NCI-H69 (cell line): Measurements from ENCODE around the gene BTN3A1.
"Not testable (repeated sequence)": the region's sequence is repeated elsewhere in the genome, so short reads cannot be mapped to it uniquely, and the experiment has no call there.

Experiments
- DNase-seq: peaks from one replicate; lab custom pipeline; 2025; lab: John Stamatoyannopoulos, UW

BTN3A1 gene

DNA sequence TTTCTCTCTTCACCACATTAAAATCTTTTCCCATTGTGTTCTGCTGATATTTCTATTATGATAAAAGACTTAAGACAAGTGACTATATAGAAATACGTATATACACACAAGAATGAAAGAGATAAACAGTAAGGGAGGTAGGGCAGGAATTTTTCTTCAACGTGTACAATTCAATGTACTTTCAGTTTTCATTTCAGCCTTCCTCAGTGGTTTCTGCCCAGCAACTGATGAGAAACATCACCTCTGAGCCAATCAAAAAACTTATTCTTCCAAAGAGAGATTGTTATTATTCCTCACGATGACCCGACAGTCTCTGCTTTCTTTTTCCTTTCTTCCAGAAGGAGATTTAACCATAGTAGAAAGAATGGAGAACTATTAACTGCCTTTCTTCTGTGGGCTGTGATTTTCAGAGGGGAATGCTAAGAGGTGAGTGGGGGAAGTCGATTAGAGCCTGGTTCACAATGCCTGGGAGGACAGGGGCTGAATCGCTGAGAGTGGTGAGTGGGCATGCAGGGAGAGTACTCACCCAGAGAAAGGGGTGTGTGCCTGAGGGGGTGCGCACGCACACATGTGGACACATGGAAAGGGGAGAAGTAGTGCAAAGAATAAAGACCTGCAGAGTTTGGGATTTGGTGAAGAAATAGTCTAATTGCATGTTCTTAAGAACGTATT is at the start of gene BTN3A1:
TSS of gene BTN3A1 (plus strand) at position 289 of the 672 bp plus-strand sequence. CDS start 3,289 bp downstream, outside the sequence.
- DNase-seq, result peak; percentile 70

DNA sequence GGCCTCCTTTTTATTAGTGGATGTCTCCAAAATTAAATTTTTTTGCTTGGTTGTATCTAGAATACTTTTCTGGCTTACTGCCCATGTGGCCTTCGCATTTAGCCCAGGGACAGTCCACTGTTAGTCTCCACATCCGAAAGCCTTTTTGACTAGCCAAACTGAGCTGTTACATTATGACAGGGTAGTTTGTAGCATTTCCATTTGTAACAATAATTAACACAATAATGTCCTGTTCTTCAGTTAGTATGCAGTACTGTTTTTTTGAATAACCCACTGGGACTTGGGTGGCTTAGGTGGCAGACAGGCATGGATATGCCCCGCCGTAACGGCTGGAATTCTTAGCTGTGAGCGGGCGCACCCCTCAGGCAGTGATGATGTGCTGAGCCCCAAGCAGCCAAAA is 49.8 kb upstream of the BTN3A1 start:
- no peak for DNase-seq

DNA sequence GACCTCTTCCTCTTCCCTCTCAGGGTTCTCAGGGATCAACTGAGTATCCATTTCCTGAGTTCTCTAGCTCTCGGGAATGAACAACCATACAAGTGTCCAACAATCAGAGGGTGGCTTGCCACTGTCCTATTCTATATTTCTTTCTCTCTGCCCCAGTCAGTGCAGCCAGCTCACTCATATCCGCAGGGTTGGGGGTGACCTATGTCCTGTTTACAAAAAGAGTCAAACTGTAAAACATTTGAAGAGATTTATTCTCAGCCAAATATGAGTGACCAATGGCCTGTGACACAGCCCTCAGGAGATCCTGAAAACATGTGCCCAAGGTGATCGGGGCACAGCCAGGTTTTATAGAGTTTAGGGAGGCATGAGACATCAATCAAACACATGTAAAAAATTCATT is 47.9 kb upstream of the BTN3A1 start:
- DNase-seq, result no peak

DNA sequence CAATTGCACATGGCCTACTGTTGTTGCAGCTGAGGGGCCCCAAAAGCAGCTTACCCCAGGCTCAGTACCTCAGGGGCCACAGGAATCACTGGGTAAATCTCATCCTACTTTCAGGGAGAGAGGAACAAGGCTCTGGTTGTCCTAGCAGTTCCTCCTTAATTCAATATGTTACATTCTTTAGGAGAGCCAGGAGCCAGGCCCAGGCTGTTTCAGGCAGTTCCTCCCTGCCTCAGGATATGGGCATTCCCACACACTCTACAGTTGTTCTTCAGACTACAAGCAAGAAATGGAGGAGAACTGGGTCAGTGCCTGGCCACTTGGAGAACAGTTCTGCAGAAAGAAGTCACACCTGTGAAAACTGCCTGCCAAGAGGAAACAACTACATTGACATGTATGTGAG is 46.7 kb upstream of the BTN3A1 start:
- DNase-seq, result no peak

DNA sequence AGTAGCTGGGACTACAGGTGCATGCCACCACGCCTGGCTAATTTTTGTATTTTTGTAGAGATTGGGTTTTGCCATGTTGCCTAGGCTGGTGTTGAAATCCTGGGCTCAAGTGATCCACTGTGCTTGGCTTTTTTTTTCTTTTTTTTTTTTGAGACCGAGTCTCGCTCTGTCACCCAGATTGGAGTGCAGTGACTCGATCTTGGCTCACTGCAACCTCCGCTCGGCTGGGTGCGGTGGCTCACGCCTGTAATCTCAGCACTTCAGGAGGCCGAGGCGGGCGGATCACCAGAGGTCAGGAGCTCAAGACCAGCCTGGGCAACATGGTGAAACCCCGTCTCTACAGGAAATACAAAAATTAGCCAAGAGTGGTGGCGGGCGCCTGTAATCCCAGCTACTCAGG is 44.5 kb upstream of the BTN3A1 start:
- DNase-seq, result not testable (repeated sequence)

DNA sequence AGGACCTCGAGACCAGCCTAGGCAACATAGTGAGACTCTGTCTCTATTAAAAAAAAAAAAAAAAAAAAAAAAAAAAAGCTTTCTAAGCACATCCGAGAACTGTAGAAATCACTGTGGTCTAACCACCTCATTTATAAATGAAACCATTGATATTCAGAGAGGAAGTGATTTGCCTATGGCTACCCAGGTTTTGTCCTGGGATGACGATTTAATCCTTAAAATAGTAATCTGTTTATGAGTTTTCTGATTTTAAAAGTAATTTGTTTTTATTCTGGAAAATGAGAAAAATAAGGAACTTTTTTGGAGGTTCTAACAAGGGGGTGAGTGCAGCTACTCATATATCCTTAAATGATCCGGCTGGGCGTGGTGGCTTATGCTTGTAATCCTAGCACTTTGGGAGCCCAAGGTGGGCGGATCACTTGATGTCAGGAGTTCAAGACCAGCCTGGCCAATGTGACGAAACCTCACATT is 43.5 kb upstream of the BTN3A1 start:
- DNase-seq, result no peak

DNA sequence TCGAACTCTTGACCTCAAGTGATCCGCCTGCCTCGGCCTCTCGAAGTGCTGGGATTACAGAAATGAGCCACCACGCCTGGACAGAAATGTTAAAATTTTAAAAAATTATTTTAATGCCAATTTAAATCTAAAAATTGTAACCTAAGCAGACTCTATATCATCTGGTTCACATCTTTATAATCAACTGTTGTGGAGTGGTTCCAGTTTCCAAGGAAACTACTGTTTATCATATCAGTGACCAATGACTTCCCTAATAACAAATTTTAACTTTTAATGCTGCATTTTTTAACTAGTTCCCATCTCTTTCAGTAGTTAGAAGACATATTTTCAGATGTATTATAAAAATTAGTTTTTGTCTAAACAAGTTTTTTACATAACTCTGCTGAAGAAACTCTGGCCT is 42.3 kb upstream of the BTN3A1 start:
- DNase-seq, result no peak

DNA sequence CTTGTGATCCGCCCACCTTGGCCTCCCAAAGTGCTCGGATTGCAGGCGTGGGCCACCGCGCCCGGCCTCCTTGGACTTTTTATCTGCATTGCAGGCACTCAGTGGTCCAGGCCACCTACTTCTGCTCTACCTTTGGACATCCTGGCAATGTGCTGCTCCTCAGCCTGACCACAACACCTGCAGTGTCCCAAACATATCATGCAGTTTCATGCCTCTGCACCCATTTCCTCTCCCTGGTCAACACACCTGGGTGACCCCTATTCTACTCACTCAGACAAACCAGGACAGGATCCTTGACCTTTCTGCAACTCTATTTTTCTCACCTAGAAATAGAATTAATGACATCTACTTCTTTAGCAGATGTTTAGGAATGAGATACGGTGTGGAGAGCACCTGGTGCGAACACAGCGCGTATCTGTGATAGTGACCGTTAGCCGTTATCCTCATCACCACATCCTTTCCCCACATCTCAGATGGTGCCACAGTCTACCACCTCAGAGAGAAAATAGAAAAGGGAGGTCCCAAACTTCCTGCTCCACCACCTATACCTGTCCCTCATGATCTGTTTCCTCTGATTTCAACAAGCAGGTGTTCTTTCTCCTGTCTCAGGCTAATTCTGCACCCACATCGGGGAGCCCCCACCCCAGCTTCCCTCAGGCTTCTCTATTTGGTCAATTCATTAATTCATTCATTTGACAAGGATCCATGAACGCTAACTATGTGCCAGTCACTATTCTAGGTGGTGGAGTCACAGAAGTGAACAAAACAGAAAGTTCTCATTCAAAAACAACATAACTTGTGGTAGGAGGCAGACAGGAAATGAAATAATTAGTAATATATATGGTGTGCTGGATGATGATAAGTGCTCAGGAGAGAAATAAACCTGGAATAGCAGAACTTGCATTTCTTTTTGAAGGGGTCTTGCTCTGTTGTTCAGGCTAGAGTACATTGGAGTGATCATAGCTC is 41.3 kb upstream of the BTN3A1 start:
- DNase-seq, result no peak

DNA sequence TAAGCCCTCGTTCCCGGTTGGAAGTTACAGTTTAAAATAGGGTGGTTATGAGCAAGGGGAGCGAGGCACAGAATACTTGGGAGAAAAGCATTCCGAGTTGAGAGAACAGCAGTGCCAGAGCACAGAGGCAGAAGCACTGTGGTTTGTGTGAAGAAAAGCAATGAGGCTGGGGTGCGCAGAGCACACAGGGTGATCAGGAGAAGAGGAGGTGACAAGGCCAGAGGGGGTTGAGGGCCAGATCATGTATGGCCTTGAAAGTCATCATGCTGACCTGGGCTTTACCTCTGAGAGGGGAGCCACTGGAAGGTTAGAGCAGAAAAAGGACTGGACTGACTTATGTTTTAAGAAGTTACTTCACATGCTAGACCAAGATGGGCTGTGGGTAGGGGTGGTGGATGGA is 40.5 kb upstream of the BTN3A1 start:
- no peak for DNase-seq

DNA sequence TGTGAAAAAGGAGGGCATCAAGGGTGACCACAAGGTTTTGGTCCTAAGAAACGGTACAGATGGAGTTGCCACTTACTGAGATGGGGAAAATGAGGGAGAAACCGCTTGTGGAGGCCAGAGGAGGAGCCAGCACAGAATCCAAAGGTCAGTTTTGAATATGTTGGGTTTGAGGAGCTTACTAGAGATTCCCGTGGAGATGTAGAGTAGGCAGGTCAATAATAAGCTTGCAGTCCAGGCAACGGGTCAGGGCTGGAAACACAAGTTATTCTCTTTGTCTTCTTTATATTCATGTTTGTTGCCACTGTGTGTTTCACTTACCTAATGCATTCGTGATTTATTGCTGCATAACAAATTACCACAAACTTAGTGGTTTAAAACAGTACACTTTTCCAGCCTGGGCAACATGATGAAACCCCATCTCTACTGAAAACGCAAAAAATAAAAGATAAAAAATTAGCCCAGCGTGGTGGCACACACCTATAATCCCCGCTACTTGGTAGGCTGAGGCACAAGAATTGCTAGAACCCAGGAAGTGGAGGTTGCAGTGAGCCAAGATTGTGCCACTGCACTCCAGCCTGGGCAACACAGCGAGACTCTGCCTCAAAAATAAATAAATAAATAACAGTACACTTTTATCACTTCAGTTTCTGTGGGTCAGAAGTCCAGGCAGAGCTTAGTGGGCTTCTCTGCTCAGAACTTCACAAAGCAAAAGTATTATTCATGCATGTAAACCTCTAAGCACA is 39.8 kb upstream of the BTN3A1 start:
- DNase-seq, result no peak

DNA sequence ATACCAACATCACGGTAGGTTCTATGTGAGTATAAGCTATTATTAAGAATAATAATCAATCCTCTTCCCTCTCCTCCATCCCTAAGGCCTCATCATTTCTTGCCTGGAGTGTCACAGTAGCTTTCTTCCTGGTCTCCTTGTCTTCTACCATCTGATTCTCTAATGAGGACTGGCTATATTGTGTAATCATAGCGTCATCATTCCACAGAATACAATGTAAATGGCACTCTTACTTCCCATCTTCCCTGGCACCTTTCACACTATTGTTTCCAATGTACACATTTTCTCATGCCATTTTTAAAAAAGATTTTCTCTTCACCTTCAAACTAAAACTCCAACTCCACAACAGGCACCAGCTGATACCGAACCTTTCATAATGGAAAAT is 39.2 kb upstream of the BTN3A1 start:
- DNase-seq, result no peak

DNA sequence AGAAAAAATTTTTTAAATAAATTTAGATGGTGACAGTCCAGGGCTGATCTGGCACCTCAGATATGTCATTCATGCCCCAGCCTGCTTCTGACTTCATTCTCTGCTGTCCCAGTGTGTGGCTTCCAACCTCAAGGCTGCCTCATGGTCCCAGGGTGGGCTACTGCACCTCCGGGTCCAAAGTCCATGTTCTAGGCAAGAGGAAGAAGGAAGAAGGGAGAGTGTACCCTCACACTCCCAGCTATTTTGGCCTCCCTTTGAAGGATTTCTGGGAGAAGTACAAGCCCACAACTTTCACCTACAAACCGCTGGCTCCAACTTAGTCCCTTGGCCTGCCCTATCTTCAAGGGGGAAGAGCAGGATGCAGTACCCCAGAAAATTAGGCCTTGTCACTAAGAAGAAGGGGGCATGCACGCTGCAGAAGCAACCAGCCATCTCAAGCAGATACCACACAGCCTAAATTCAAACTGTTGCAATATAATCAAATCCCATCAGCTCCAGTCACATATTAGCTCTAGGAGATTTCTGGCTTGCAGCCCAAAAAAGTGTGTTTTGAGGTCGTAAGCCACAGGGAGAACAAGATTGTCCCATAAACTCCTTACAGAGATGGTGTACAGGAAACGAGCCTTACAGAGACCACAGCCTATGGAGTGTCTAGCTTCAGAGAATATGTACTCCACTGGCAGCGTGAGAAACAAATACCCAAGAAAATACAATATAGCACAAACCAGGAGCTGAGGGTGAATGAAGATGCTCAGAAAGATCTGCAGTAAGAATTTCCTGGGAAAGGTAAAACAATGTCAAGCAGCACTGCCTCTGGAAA is 38.0 kb upstream of the BTN3A1 start:
- peak; percentile 13 for DNase-seq

DNA sequence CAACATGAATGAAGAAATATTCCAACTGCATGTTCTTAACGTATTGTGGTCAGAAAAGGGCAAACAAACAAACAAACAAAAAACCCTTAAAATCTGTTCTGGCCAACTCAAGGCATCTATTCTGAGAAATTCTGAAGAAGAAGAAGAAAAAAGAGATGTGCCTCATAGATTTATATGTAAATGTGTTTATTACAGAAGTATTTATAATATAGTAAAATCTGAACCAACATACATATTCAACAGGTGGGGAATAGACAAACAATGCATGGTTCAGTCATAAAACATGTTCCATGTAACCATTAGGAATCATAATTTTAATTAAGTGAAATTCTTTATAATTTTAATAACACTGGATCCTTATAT is 36.5 kb upstream of the BTN3A1 start:
- DNase-seq, result no peak

DNA sequence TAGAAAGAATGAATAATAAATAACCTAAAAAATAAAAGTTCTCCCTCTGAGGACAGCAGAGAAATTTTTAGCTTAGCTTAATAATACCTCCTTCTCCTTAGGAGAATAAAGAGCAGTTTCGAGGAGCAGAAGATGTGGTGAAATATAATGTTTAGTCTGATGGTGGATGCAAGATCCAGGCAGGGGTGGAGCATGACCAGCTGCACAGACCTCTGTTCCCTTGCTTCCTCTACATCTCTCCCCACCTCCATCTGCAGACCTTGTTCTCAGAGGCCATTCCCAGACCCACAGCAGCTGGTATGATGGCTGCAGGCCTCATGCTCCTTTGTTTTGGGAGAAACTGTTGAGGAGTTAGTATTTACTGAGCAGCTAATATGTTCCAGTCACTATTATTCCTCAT is 35.6 kb upstream of the BTN3A1 start:
- DNase-seq, result peak; percentile 34

DNA sequence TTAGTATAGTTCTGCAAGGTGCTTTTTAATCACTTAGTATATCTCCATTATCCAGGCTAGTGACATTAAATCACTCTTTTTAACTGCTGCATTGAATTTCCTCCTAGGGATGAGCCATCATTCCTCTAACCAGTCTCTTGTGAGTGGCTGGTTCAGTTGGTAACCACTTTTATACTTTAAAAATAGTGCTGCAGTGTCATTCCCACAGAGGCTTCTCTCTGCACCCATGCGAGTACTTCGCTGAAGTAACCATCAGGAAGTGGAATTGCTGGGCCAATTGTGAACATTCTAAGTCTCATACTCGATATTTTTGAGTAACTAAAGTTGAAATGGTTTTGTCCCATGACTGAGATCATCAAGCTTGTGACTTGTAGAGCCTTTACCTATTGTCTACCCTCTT is 35.0 kb upstream of the BTN3A1 start:
- DNase-seq, result no peak

DNA sequence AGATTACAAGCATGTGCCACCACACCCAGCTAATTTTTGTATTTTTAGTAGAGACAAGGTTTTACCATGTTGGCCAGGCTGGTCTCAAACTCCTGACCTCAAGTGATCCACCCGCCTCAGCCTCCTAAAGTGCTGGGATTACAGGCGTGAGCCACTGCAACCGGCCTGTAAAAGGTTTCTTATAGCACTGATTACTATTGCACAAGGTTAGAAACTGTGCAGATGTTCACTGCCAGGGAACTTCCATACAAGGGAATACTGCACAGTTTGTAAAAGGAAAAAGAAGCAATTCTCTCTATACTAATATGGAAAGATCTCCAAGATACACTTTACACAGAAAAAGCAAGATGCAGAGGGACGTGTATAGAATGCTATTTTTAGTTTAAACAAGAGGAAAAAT is 30.3 kb upstream of the BTN3A1 start:
- DNase-seq, result not testable (repeated sequence)

DNA sequence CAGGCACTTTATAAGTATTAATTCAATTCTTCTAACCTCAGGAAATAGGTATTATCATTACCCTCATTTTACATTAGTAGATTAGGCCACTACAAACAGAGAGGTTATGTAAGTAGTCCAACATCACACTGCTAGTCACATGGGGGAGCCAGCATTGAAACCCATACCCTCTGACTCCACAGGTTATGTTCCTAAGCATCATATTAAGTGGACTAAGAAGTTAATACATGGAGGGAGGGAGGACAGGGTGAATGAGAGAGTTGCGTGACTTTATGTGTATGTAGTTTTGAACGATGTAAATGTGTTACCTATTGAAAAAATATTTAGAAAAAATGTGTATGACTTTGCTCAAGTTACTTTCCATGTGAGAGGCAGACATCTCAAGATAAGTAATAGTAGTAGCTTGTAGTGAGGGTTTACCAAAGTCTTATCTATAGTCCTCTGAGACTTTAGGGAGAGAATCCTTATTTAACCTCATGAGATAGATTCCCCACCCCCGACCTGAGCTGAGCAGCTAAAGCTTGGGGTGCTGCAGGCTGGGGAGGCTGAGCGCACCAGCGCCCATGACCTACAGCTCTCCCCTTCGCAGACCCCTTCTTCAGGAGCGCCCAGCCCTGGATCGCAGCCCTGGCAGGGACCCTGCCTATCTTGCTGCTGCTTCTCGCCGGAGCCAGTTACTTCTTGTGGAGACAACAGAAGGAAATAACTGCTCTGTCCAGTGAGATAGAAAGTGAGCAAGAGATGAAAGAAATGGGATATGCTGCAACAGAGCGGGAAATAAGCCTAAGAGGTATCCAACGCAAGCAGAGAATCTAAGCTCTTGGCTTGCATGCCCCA is 29.5 kb upstream of the BTN3A1 start:
- no peak for DNase-seq

DNA sequence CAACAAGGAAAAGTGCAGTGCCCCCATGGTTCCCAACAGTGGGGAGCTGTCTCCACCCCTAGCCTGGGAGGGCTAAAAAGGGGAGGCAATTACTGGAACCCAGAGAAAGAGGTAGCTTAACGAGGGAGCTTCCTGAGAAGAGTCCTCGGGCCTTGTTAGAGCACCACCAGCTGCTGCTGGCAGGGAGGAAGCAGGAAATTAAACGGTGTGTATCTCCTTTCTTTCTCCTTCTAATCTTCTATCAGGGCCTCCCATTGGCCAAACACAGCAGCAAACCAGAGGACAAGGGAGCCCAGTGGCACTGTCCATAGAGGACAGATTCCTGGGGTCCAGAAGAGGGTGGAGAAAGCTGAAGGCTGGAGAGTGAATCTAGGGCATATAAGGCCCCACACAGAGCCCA is 26.8 kb upstream of the BTN3A1 start:
- DNase-seq, result peak; percentile 34

DNA sequence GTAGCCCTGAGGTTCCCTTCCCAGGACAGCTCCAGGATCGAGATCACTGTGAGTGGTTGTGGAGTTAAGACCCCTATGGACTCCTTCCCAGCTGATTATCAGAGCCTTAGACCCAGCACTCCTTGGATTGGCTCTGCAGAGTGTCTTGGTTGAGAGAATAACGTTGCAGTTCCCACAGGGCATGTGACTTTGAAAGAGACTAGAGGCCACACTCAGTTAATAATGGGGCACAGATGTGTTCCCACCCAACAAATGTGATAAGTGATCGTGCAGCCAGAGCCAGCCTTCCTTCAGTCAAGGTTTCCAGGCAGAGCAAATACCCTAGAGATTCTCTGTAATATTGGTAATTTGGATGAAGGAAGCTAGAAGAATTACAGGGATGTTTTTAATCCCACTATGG is 24.4 kb upstream of the BTN3A1 start:
- DNase-seq, result no peak

DNA sequence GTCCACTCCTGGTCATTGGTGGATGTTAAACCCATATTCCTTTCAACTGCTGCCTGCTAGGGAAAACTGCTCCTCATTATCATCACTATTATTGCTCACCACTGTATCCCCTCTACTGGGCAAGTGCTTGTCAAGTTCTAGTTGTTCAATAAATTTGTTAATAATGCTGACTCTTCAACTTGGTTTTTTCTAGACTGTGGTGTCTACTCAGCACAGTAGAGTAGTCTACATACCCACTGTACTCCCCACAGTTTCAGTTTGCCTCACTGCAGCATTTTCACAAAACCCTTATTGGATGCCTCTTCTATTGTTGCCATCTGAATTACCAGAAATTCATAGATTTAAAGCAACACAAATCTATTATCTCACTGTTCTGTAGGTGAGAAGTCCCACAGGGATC is 23.9 kb upstream of the BTN3A1 start:
- DNase-seq, result not testable (repeated sequence)

DNA sequence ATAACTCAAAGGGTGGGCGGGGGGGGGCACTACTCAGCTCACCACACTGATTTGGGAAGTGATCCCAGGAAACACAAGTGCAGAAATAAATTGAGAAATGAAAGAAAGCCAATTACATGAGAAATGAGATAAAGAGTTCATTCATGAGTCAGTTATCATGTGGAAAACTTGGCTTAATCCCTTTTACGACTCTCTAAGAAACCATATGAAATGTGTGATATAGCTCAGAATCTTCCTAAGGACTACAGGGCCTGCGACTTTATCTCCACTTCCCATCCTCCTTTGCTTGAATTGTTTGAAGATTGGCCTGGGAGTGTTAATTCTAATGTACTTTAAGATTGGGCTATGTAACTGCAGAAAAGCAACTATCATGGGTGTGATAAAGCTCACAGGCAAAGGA is 22.8 kb upstream of the BTN3A1 start:
- no peak for DNase-seq
